Calu3 (cell line): Measurements from ENCODE around the gene WAC. TPM values are rescaled to one million over a fixed set of nuclear protein-coding genes. Genes with fewer than 3 reads are reported as not detected.

Experiments
- BruUV-seq: library from RNA; stranded (reverse); fragments of 400-500 nt; replicated peaks from 2 replicates; lab custom pipeline; 2021; lab: Mats Ljungman, UMichigan
- CTCF ChIA-PET: fragments of 300-600 bp; sonication (Branson Sonifier 250); formaldehyde crosslinking; loops from one replicate; lab custom pipeline; 2022; ENCODE audit warnings: antibody characterized with exemption; lab: Charles Lee
- DNase-seq: peaks from one replicate; pipeline ENCODE4 v3.0.0; 2022
- H3K27ac Mint-ChIP-seq: one replicate; pipeline ENCODE4 v1.8.0; 2022; ENCODE audit warnings: mixed read lengths; ENCODE audit not compliant: unreplicated experiment
- H3K27me3 Mint-ChIP-seq: one replicate; pipeline ENCODE4 v1.8.0; 2022; ENCODE audit warnings: mixed read lengths; ENCODE audit not compliant: unreplicated experiment
- H3K36me3 Mint-ChIP-seq: one replicate; pipeline ENCODE4 v1.8.0; 2022; ENCODE audit warnings: mild to moderate bottlenecking, moderate library complexity, mixed read lengths; ENCODE audit not compliant: insufficient read depth, unreplicated experiment
- H3K4me1 Mint-ChIP-seq: one replicate; pipeline ENCODE4 v1.8.0; 2022; ENCODE audit warnings: mild to moderate bottlenecking, low read depth, mixed read lengths; ENCODE audit not compliant: unreplicated experiment
- H3K4me3 Mint-ChIP-seq: one replicate; pipeline ENCODE4 v1.8.0; 2022; ENCODE audit warnings: mild to moderate bottlenecking, low read depth, moderate library complexity, mixed read lengths; ENCODE audit not compliant: unreplicated experiment
- H3K9me3 Mint-ChIP-seq: one replicate; pipeline ENCODE4 v1.8.0; 2022; ENCODE audit warnings: low read depth, mixed read lengths; ENCODE audit not compliant: unreplicated experiment
- intact Hi-C: fragments of 100-400 bp; cut with micrococcal nuclease; formaldehyde crosslinking; loops from one replicate; pipeline ENCODE4 v1.10.0; 2022; ENCODE audit not compliant: unreplicated experiment
- total RNA-seq: library from RNA; stranded (reverse); gene quantifications from 2 replicates; pipeline ENCODE4 v1.2.3, GENCODE V29; 2022
- TF ChIP-seq, protein P1 (sequence below): fragments of 200-600 bp; IDR thresholded peaks from one replicate; pipeline ENCODE4 v1.8.0; 2022; ENCODE audit warnings: antibody characterized with exemption; ENCODE audit not compliant: unreplicated experiment

WAC gene
- total RNA-seq, 1 experiment from 2014 or later: 127 TPM

DNA sequence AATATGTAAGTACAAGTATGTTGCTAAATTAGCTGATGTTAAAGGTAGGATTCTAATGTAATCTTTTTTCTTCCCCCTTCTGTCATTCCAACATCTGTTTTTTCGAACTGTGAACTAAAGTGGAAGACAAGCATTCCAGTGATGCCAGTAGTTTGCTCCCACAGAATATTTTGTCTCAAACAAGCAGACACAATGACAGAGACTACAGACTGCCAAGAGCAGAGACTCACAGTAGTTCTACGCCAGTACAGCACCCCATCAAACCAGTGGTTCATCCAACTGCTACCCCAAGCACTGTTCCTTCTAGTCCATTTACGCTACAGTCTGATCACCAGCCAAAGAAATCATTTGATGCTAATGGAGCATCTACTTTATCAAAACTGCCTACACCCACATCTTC is 62.7 kb downstream of the WAC start:
- no peak for DNase-seq
- no peaks in the 10 kb centered on the region for H3K9me3 Mint-ChIP-seq
- H3K4me3 Mint-ChIP-seq: no peak overlapping the region
- intact Hi-C loops: no loop called here
- peaks cover 38% of the 10 kb centered on the region for H3K4me1 Mint-ChIP-seq
- no peaks in the 10 kb centered on the region for H3K27me3 Mint-ChIP-seq
- BruUV-seq: no TSS peak
- CTCF ChIA-PET: no interaction called here
- peaks cover 39% of the 10 kb centered on the region for H3K36me3 Mint-ChIP-seq
- TF ChIP-seq, protein P1, sequence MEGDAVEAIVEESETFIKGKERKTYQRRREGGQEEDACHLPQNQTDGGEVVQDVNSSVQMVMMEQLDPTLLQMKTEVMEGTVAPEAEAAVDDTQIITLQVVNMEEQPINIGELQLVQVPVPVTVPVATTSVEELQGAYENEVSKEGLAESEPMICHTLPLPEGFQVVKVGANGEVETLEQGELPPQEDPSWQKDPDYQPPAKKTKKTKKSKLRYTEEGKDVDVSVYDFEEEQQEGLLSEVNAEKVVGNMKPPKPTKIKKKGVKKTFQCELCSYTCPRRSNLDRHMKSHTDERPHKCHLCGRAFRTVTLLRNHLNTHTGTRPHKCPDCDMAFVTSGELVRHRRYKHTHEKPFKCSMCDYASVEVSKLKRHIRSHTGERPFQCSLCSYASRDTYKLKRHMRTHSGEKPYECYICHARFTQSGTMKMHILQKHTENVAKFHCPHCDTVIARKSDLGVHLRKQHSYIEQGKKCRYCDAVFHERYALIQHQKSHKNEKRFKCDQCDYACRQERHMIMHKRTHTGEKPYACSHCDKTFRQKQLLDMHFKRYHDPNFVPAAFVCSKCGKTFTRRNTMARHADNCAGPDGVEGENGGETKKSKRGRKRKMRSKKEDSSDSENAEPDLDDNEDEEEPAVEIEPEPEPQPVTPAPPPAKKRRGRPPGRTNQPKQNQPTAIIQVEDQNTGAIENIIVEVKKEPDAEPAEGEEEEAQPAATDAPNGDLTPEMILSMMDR: no peak
- H3K27ac Mint-ChIP-seq: no peak overlapping the region

DNA sequence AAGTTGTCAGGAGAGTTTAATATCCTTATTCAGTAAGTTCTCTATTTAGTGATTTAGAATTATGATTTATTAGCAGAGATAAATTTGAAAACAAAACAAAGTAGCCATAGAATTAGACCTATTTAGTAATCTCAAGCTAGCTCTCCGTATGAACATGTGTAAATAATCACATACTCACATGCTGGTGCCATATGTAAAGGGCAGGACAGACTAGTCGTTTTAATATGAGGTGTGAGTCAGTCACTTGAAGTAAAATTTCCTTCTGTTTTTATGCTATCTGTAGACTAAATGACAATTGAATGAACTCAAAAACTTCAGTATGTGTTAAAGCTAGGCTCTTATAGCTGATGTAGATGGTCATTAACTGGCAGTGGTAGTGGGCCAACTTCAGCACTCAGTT is 67.1 kb downstream of the WAC start:
- Mint-ChIP-seq H3K27me3 (no peaks in the 10 kb centered on the region), H3K9me3 (no peaks in the 10 kb centered on the region), H3K36me3 (peaks cover 28% of the 10 kb centered on the region), H3K4me3 (no peak overlapping the region), H3K27ac (no peak overlapping the region), H3K4me1 (peaks cover 23% of the 10 kb centered on the region)
- BruUV-seq: no TSS peak
- DNase-seq: no peak
- TF ChIP-seq, protein P1: no peak
- CTCF ChIA-PET: interaction anchor here (0.6 kb wide), 1 partner anchor 173 kb away, joined by 5 read pairs; no protein-coding TSS in a partner anchor
- intact Hi-C loops: no loop called here

DNA sequence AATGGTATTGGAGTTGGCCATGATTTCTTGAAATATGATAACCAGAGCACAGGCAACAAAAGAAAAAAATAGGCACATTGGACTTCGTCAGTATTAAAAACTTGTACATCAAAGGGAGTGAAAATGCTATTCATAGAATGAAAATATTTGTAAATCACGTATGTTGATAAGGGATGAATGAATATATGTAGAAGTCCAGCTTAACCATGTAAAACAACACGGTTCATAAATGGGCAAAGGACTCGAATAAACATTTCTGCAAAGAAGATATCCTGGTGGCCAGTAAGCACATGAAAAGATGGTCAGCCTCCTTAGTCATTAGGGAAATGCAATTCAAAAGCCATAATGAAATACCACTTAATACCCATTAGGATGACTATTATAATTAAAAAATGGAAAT is 68.1 kb downstream of the WAC start:
- Mint-ChIP-seq H3K4me3 (no peak overlapping the region), H3K27me3 (no peaks in the 10 kb centered on the region), H3K4me1 (peaks cover 23% of the 10 kb centered on the region), H3K36me3 (peaks cover 31% of the 10 kb centered on the region), H3K9me3 (no peaks in the 10 kb centered on the region), H3K27ac (peak overlapping the region; percentile 22)
- TF ChIP-seq, protein P1: no peak
- BruUV-seq: no TSS peak
- intact Hi-C loops: no loop called here
- CTCF ChIA-PET: no interaction called here
- DNase-seq: no peak

DNA sequence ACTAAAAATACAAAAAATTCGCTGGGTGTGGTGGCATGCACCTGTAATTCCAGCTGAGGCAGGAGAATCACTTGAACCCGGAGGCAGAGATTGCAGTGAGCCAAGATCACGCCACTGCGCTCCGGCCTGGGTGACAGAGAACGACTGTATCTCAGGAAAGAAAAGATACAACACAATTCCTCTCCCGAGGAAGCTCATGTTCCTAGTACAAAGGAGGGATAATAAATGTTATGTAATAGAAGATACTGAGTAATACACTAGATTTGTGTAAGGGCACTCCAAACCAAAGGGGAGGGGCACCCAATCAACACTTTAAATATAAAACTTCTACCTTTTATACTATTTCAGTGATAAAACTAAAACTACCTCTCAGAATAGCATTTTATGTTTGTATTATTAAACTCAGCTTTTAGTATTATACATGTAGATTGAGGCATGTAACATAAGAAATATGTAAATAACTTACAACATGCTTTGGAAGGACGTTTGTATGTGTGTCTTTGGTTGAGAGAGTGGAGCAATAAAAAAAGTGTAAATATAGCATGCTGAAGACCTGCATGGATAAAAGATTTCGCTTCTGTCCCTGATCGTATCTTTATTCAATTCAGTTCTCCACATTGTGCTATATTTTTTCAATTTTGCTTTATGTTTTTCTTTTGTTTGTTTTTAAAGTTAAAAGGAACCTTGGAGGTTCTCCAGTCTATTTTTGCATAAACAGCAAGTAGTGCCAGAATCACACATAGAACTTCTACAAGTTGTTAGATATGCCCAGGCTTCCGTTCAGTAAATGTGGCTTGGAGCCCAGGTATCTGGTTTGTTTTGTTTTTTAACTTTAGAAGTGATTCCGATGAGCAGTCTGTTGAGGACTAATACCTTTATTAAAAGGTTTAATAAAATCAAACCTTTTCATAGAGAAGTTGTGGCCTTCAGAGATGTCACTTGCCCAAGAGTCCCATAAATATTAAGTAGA is 71.9 kb downstream of the WAC start:
- TF ChIP-seq, protein P1: no peak
- intact Hi-C loops: no loop called here
- no peaks in the 10 kb centered on the region for H3K27me3 Mint-ChIP-seq
- no peak overlapping the region for H3K27ac Mint-ChIP-seq
- no TSS peak for BruUV-seq
- CTCF ChIA-PET: no interaction called here
- no peak overlapping the region for H3K4me3 Mint-ChIP-seq
- DNase-seq: no peak
- H3K9me3 Mint-ChIP-seq: no peaks in the 10 kb centered on the region
- H3K4me1 Mint-ChIP-seq: peaks cover 8% of the 10 kb centered on the region
- H3K36me3 Mint-ChIP-seq: peaks cover 33% of the 10 kb centered on the region
